ENCODE results near the gene PRDX5. TPM values are rescaled to one million over a fixed set of nuclear protein-coding genes. Genes with fewer than 3 reads are reported as not detected.

The PRDX5 gene
- total and polyA plus RNA-seq, 9 of the 15 experiments (the other 6 are each of a cell fraction or from before 2014, with no cell fraction given): 40.8 to 327 (median 204) TPM

GRCh38 chr11:64341851-64342791, 24.2 kb downstream of the PRDX5 start (continued):
- TF ChIP-seq ZNF407 (IDR thresholded peaks at IDR 0.05; ENCODE audit: low read depth) (no peak), ATF4 (CRISPR knock-in tag; IDR thresholded peaks at IDR 0.05) (no peak), TBP (optimal IDR thresholded peaks at IDR 0.05; ENCODE audit: low read depth, low read length) (peak; percentile 40), REST (IDR thresholded peaks at IDR 0.05; ENCODE audit: borderline replicate concordance) (peak; percentile 94), REST (CRISPR knock-in tag; IDR thresholded peaks at IDR 0.05; ENCODE audit: low read depth) (no peak)
